Thoracic aorta (tissue), 2 donors: ENCODE results near the gene ZC3H14. TPM values are rescaled to one million over a fixed set of nuclear protein-coding genes. Genes with fewer than 3 reads are reported as not detected.

Experiments
- ATAC-seq: fragments of 150-250 bp; one replicate; pipeline ENCODE4 v1.8.0; 2017; ENCODE audit warnings: low read depth; ENCODE audit not compliant: insufficient number of reproducible peaks, low FRiP score
- DNase-seq: peaks from one replicate; pipeline ENCODE4 v3.0.0-alpha.2; 2020; ENCODE audit warnings: low spot score
- H3K27ac ChIP-seq, 2 donors: fragments of 200-600 bp; sonication (generic); 1 replicate in 1 of 2; 2 replicates in 1 of 2; pipeline ENCODE4 v1.5.1; 2016; ENCODE audit warnings: mild to moderate bottlenecking in 2 of 2, moderate library complexity in 2 of 2
- H3K27me3 ChIP-seq: fragments of 200-600 bp; sonication (generic); replicated peaks from 2 replicates; pipeline ENCODE4 v1.6.0; 2016; ENCODE audit warnings: mild to moderate bottlenecking; ENCODE audit not compliant: insufficient read depth
- H3K36me3 ChIP-seq: fragments of 200-600 bp; sonication (generic); one replicate; pipeline ENCODE4 v1.5.1; 2016
- H3K4me1 ChIP-seq, 2 donors: fragments of 200-600 bp; sonication (generic); 1 replicate in 1 of 2; 2 replicates in 1 of 2; pipeline versions ENCODE4 v1.5.1 to v1.6.0; 2016; ENCODE audit warnings: low read depth in 2 of 2, mild to moderate bottlenecking in 1 of 2; ENCODE audit not compliant: control insufficient read depth in 1 of 2
- H3K4me3 ChIP-seq: fragments of 200-600 bp; sonication (generic); 2 replicates; pipeline ENCODE4 v1.5.1; 2016; ENCODE audit warnings: mild to moderate bottlenecking
- H3K9me3 ChIP-seq: fragments of 200-600 bp; sonication (generic); 2 replicates; pipeline ENCODE4 v1.5.1; 2016
- CTCF ChIP-seq: fragments of 200-600 bp; sonication (generic); IDR thresholded peaks from one replicate; pipeline ENCODE4 v1.5.1; 2019; ENCODE audit warnings: antibody characterized with exemption
- total RNA-seq, 2 donors: library from RNA; depleted of rRNA; stranded (reverse); fragments of >200 nt; gene quantifications; one replicate each; pipeline versions ENCODE4 v1.1.0 to v1.2.3, GENCODE V29; 2016

The ZC3H14 gene
- total RNA-seq, 2 donors from 2014 or later = 47.7 to 82.9 TPM

- Histone ChIP-seq H3K4me3 (no peak overlapping the region), H3K36me3 (no peaks in the 10 kb centered on the region), H3K9me3 (no peaks in the 10 kb centered on the region), H3K27me3 (no peaks in the 10 kb centered on the region), H3K27ac (no peak overlapping the region), H3K4me1 (no peaks in the 10 kb centered on the region)
- DNase-seq (no peak), ATAC-seq (no peak)
- no peak for TF ChIP-seq CTCF
Observed at GRCh38 chr14:88625671-88626070, 62.8 kb downstream of the ZC3H14 start.

DNA sequence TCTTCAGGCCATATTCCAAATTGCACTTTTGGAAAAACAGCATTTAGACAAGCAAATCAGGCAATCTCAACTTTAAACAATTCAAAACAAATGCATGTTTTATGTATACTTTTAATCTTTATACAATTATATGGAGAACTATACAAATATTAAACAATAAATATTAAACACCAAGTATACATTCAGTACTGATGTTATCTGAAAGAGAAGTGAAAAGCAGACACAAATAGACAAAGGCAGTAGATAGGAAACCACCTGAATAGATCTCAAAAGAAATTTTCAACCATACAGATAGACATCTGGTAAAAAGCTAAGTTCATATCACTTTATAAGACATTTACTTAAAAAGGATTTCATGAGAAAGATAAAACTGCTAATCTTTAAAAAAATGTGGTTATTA is 65.2 kb downstream of the ZC3H14 start:
- H3K4me3 ChIP-seq = no peak overlapping the region
- no peaks in the 10 kb centered on the region for H3K36me3 ChIP-seq
- no peak for TF ChIP-seq CTCF
- no peak for ATAC-seq
- no peak overlapping the region for H3K27ac ChIP-seq
- no peaks in the 10 kb centered on the region for H3K4me1 ChIP-seq
- no peak for DNase-seq
- H3K27me3 ChIP-seq = no peaks in the 10 kb centered on the region
- no peaks in the 10 kb centered on the region for H3K9me3 ChIP-seq

GRCh38 chr14:88628462-88628861 is 65.6 kb downstream of the ZC3H14 start:
- Histone ChIP-seq H3K27me3 (no peaks in the 10 kb centered on the region), H3K36me3 (no peaks in the 10 kb centered on the region), H3K9me3 (no peaks in the 10 kb centered on the region), H3K27ac (no peak overlapping the region), H3K4me1 (no peaks in the 10 kb centered on the region), H3K4me3 (no peak overlapping the region)
- ATAC-seq = no peak
- no peak for DNase-seq
- no peak for TF ChIP-seq CTCF

DNA sequence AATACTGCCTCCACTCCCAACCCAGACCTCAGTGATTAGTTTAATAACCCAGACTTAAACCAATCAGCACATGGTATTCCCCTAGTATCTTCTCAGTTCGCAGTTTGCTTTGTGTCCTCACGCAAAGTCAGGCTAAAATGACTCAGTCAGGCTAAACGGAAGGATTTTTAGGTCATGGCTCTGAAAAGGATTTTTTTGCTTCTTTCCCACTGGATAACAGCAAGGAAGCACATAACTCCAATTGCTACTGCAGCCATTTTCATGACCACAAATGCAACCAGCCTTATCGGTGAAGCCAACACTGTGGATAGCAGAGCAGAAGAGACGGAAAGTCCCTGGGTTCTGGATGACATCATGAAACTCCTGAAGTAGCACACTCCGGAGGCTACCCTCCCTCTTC is 67.7 kb downstream of the ZC3H14 start:
- Histone ChIP-seq H3K27me3 (no peaks in the 10 kb centered on the region), H3K4me1 (no peaks in the 10 kb centered on the region), H3K27ac (no peak overlapping the region), H3K36me3 (no peaks in the 10 kb centered on the region), H3K4me3 (no peak overlapping the region), H3K9me3 (no peaks in the 10 kb centered on the region)
- no peak for TF ChIP-seq CTCF
- DNase-seq (no peak), ATAC-seq (no peak)

- no peaks in the 10 kb centered on the region for H3K9me3 ChIP-seq
- H3K36me3 ChIP-seq = no peaks in the 10 kb centered on the region
- no peak overlapping the region for H3K27ac ChIP-seq
- no peaks in the 10 kb centered on the region for H3K27me3 ChIP-seq
- ATAC-seq (no peak), DNase-seq (no peak)
- H3K4me1 ChIP-seq = no peaks in the 10 kb centered on the region
- H3K4me3 ChIP-seq = no peak overlapping the region
- TF ChIP-seq CTCF = no peak
Observed at GRCh38 chr14:88631091-88631490, 68.3 kb downstream of the ZC3H14 start.
